Measurements from ENCODE around the gene FOXK2. TPM values are rescaled to one million over a fixed set of nuclear protein-coding genes. Genes with fewer than 3 reads are reported as not detected.

Gene FOXK2
- total RNA-seq, 4 donors from 2014 or later, result 70.7 to 109 (median 85.0) TPM

DNA sequence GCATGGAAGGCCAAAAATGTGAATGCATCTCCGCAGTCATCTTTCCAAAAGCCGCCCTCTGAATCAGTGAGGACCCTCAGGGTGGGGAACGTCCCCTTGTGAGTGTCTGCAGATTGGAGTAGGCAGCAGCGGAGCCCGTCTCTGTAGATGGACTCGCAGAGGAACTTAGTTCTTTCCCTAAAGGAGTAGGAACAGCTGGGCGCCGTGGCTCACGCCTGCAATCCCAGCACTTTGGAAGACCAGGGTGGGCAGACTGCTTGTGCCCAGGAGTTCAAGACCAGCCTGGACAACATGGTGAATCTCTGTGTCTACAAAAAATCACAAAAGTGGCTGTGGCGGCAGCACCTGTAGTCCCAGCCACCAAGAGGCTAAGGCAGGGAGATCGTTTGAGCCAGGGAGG, 75.0 kb downstream of the FOXK2 start:
- Histone ChIP-seq H3K4me1 (peaks cover 31 to 38% of the 10 kb centered on the region in 2 donors), H3K4me3 (no peak overlapping the region), H3K27me3 (no peaks in the 10 kb centered on the region), H3K27ac (no peak overlapping the region), H3K9me3 (no peaks in the 10 kb centered on the region), H3K36me3 (peaks cover 0 to 11% of the 10 kb centered on the region in 2 donors)
- DNase-seq (no peak), ATAC-seq (no peak)
- TF ChIP-seq POLR2A (IDR thresholded peaks at IDR 0.05), result no peak
- TF ChIP-seq, protein P1, sequence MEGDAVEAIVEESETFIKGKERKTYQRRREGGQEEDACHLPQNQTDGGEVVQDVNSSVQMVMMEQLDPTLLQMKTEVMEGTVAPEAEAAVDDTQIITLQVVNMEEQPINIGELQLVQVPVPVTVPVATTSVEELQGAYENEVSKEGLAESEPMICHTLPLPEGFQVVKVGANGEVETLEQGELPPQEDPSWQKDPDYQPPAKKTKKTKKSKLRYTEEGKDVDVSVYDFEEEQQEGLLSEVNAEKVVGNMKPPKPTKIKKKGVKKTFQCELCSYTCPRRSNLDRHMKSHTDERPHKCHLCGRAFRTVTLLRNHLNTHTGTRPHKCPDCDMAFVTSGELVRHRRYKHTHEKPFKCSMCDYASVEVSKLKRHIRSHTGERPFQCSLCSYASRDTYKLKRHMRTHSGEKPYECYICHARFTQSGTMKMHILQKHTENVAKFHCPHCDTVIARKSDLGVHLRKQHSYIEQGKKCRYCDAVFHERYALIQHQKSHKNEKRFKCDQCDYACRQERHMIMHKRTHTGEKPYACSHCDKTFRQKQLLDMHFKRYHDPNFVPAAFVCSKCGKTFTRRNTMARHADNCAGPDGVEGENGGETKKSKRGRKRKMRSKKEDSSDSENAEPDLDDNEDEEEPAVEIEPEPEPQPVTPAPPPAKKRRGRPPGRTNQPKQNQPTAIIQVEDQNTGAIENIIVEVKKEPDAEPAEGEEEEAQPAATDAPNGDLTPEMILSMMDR (IDR thresholded peaks at IDR 0.05 in 4 of 5, conservative IDR thresholded peaks at IDR 0.05 in 1 of 5), result no peak
- in situ Hi-C loops (cut with MboI; ENCODE audit: low sequenced_read_pairs in 4 of 4) (no loop called here), intact Hi-C loops (cut with DNase I; ENCODE audit: low total_unique reads) (no loop called here)

DNA sequence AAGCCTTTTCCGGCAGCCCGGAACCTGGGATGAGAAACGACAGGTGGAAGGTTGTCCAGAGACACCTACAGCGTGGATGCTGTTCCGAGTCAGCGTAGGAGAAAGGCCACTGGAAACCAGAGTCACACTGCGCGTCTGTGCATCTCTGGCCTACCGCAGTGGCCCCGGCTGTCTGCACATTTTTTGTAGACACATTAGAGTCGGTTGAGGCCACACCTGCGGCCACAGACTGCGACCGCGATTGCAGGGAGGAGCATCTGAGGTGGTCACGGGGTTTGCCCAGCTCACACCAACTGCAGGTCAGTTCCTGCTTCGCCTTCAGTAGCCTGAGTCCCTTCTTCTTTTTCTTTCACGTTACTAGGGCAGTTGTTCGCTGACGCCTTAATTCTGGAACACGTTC, 76.4 kb downstream of the FOXK2 start:
- in situ Hi-C loops (cut with MboI; ENCODE audit: low sequenced_read_pairs in 4 of 4) (no loop called here), intact Hi-C loops (cut with DNase I; ENCODE audit: low total_unique reads) (no loop called here)
- no peak overlapping the region for H3K27ac ChIP-seq
- H3K4me3 ChIP-seq, result no peak overlapping the region
- H3K4me1 ChIP-seq, result peaks cover 36 to 44% of the 10 kb centered on the region in 2 donors
- peaks cover 0 to 11% of the 10 kb centered on the region in 2 donors for H3K36me3 ChIP-seq
- DNase-seq (no peak), ATAC-seq (no peak)
- TF ChIP-seq, protein P1 (IDR thresholded peaks at IDR 0.05 in 4 of 5, conservative IDR thresholded peaks at IDR 0.05 in 1 of 5), result no peak
- H3K9me3 ChIP-seq, result no peaks in the 10 kb centered on the region
- H3K27me3 ChIP-seq, result no peaks in the 10 kb centered on the region

DNA sequence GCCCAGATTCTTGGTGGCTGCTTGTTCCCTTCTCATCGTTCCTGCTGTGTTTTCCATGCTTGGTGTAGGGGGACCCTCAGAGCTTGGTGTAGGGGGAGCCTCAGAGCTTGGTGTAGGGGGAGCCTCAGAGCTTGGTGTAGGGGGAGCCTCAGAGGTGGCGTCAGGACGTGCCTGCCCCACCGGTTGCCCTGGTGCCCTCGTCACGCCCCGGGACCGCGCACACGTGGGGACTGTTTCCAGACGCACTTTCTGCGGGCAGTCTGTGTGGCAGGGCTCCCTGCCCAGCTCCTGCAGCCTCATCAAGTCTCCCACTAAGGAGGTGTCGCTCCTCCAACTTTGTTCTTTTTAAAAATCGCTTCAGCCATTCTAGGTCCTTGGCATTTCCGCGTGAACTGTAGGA, 76.8 kb downstream of the FOXK2 start:
- Histone ChIP-seq H3K27ac (no peak overlapping the region), H3K4me1 (peaks cover 34 to 44% of the 10 kb centered on the region in 2 donors), H3K27me3 (no peaks in the 10 kb centered on the region), H3K36me3 (peaks cover 0 to 11% of the 10 kb centered on the region in 2 donors), H3K9me3 (no peaks in the 10 kb centered on the region), H3K4me3 (no peak overlapping the region)
- intact Hi-C loops (cut with DNase I; ENCODE audit: low total_unique reads) (no loop called here), in situ Hi-C loops (cut with MboI; ENCODE audit: low sequenced_read_pairs in 4 of 4) (no loop called here)
- TF ChIP-seq, protein P1 (IDR thresholded peaks at IDR 0.05 in 4 of 5, conservative IDR thresholded peaks at IDR 0.05 in 1 of 5), result no peak
- TF ChIP-seq POLR2A (IDR thresholded peaks at IDR 0.05), result no peak
- ATAC-seq (no peak), DNase-seq (no peak)

DNA sequence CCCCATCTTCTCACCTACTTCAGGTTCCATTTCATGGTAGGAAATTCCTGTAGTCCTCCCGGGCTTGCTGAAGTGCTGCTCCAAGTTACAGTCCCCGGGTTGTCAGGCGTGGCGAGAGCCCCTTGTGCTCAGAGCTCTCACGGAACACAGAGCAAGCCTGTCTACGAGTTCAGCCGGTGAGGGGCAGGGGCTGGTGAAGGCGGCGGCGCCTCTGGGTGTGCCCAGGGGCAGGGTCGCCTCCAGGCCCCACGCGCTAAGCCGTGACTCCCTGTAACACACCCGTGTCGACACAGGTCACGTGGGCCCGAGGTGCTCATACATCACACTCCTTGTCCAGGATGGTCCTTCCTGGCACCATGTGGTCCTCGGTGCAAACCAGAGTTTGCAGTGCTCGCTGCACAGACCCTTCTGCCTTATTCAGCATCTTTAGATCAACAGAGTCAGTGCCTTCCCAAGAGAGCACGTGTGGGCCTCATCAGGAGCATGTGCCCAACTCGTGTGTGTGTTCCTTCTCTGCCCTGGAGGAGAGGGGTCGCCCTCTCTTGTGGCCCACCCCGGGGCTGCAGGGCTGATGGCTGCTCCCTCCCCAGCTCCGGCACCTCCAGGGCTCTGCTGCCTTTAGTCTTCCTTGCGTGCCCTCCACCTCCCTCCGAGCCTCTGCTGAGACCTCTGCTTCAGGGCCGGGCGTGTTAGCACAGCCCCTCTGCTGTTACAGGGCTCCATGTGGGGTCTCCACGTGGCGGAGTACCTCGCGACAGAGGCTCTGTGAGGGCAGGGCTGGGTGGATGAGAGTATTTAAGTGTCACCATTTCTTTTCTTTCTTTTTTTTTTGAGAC, 77.5 kb downstream of the FOXK2 start:
- in situ Hi-C loops (cut with MboI; ENCODE audit: low sequenced_read_pairs in 4 of 4) (no loop called here), intact Hi-C loops (cut with DNase I; ENCODE audit: low total_unique reads) (no loop called here)
- Histone ChIP-seq H3K27me3 (no peaks in the 10 kb centered on the region), H3K9me3 (no peaks in the 10 kb centered on the region), H3K4me1 (peaks cover 26 to 37% of the 10 kb centered on the region in 2 donors), H3K4me3 (no peak overlapping the region), H3K36me3 (peaks cover 0 to 19% of the 10 kb centered on the region in 2 donors), H3K27ac (no peak overlapping the region)
- no peak for TF ChIP-seq POLR2A (IDR thresholded peaks at IDR 0.05)
- TF ChIP-seq, protein P1 (IDR thresholded peaks at IDR 0.05 in 4 of 5, conservative IDR thresholded peaks at IDR 0.05 in 1 of 5), result no peak
- DNase-seq (no peak), ATAC-seq (no peak)

Measured in gastrocnemius medialis (tissue), 4 donors.